Smooth muscle cell (in vitro differentiated cells): ENCODE measurements around the gene MVB12B. TPM values are rescaled to one million over a fixed set of nuclear protein-coding genes. Genes with fewer than 3 reads are reported as not detected.

Experiments used
- DNase-seq: peaks from one replicate; lab custom pipeline; 2025; ENCODE audit not compliant: unreplicated experiment; lab: John Stamatoyannopoulos, UW
- H2AFZ ChIP-seq: fragments of 200-600 bp; sonication (generic); 2 replicates; pipeline ENCODE4 v1.6.0; 2016; ENCODE audit warnings: antibody characterized with exemption, low read depth, mild to moderate bottlenecking
- H3F3A ChIP-seq: fragments of 200-600 bp; sonication (generic); 2 replicates; pipeline ENCODE4 v1.6.0; 2017; ENCODE audit warnings: antibody characterized with exemption, low read depth
- H3K27ac ChIP-seq: fragments of 200-600 bp; sonication (generic); 2 replicates; pipeline ENCODE4 v1.5.1; 2016; ENCODE audit warnings: low read depth, mild to moderate bottlenecking
- H3K27me3 ChIP-seq: fragments of 200-600 bp; sonication (generic); 2 replicates; pipeline ENCODE4 v1.6.1; 2016; ENCODE audit warnings: low read depth, mild to moderate bottlenecking
- H3K36me3 ChIP-seq: fragments of 200-600 bp; sonication (generic); 2 replicates; pipeline ENCODE4 v1.5.1; 2016; ENCODE audit warnings: low read depth
- H3K4me1 ChIP-seq: fragments of 200-600 bp; sonication (generic); 2 replicates; pipeline ENCODE4 v1.5.1; 2016; ENCODE audit warnings: low read depth
- H3K4me2 ChIP-seq: fragments of 200-600 bp; sonication (generic); 2 replicates; pipeline ENCODE4 v1.6.0; 2016; ENCODE audit warnings: mild to moderate bottlenecking
- H3K4me3 ChIP-seq: fragments of 200-600 bp; sonication (generic); 2 replicates; pipeline ENCODE4 v1.5.1; 2016; ENCODE audit warnings: mild to moderate bottlenecking
- H3K79me2 ChIP-seq: fragments of 200-600 bp; sonication (generic); 2 replicates; pipeline ENCODE4 v1.6.0; 2016; ENCODE audit warnings: low read depth, mild to moderate bottlenecking
- H3K9ac ChIP-seq: fragments of 200-600 bp; sonication (generic); 2 replicates; pipeline ENCODE4 v1.6.0; 2016; ENCODE audit warnings: low read depth
- H3K9me3 ChIP-seq: fragments of 200-600 bp; sonication (generic); replicated peaks from 2 replicates; pipeline ENCODE4 v1.5.1; 2016; ENCODE audit warnings: low read depth
- H4K20me1 ChIP-seq: fragments of 200-600 bp; sonication (generic); 2 replicates; pipeline ENCODE4 v1.6.0; 2016; ENCODE audit warnings: low read depth
- WGBS: methylation state at CpG from one replicate; pipeline ENCODE4 v1.1.7; 2016; ENCODE audit warnings: low lambda C conversion rate; 5-methylcytosine and 5-hydroxymethylcytosine counted together
- polyA plus RNA-seq: library from polyadenylated mRNA; unstranded; fragments of >200 nt; fragmentation: Nextera tagmentation; extraction: Ambion mirVana; gene quantifications from 2 replicates; pipeline ENCODE4 v1.2.1, GENCODE V29; 2016
- total RNA-seq: library from RNA; depleted of rRNA; stranded (reverse); fragments of >200 nt; gene quantifications from 2 replicates; pipeline ENCODE4 v1.2.3, GENCODE V29; 2014
- TF ChIP-seq, protein P1 (sequence below): fragments of 200-600 bp; sonication (generic); IDR thresholded peaks from 2 replicates; pipeline ENCODE4 v1.5.1; 2017; ENCODE audit warnings: borderline replicate concordance, mild to moderate bottlenecking, antibody characterized with exemption; ENCODE audit not compliant: insufficient read depth, poor library complexity, severe bottlenecking

MVB12B gene
- total and polyA plus RNA-seq, 2 experiments from 2014 or later = 4.3 to 5.4 TPM

- Histone ChIP-seq H3K4me3 (no peak overlapping the region), H2AFZ (no peak overlapping the region), H3K79me2 (no peaks in the 10 kb centered on the region), H3F3A (peaks cover 8% of the 10 kb centered on the region), H4K20me1 (peaks cover 28% of the 10 kb centered on the region), H3K27me3 (no peaks in the 10 kb centered on the region), H3K36me3 (no peaks in the 10 kb centered on the region), H3K27ac (no peak overlapping the region), H3K4me1 (peaks cover 13% of the 10 kb centered on the region), H3K9me3 (no peaks in the 10 kb centered on the region), H3K9ac (no peak overlapping the region), H3K4me2 (no peak overlapping the region)
- no peak for DNase-seq
- TF ChIP-seq, protein P1, sequence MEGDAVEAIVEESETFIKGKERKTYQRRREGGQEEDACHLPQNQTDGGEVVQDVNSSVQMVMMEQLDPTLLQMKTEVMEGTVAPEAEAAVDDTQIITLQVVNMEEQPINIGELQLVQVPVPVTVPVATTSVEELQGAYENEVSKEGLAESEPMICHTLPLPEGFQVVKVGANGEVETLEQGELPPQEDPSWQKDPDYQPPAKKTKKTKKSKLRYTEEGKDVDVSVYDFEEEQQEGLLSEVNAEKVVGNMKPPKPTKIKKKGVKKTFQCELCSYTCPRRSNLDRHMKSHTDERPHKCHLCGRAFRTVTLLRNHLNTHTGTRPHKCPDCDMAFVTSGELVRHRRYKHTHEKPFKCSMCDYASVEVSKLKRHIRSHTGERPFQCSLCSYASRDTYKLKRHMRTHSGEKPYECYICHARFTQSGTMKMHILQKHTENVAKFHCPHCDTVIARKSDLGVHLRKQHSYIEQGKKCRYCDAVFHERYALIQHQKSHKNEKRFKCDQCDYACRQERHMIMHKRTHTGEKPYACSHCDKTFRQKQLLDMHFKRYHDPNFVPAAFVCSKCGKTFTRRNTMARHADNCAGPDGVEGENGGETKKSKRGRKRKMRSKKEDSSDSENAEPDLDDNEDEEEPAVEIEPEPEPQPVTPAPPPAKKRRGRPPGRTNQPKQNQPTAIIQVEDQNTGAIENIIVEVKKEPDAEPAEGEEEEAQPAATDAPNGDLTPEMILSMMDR = no peak
- 77% methylated on average over 10 of the region's 10 CpGs for WGBS
These were observed 16.0 kb downstream of the MVB12B start for GRCh38 chr9:126342621-126343031.

GRCh38 chr9:126343271-126343700, 16.7 kb downstream of the MVB12B start:
- H3K9ac ChIP-seq = no peak overlapping the region
- H3K27ac ChIP-seq = no peak overlapping the region
- DNase-seq = no peak
- TF ChIP-seq, protein P1 = no peak
- peaks cover 8% of the 10 kb centered on the region for H3F3A ChIP-seq
- 94% methylated on average over 6 of the region's 6 CpGs for whole genome bisulfite sequencing
- H4K20me1 ChIP-seq = peaks cover 28% of the 10 kb centered on the region
- H3K36me3 ChIP-seq = no peaks in the 10 kb centered on the region
- H3K4me3 ChIP-seq = no peak overlapping the region
- no peaks in the 10 kb centered on the region for H3K27me3 ChIP-seq
- no peaks in the 10 kb centered on the region for H3K79me2 ChIP-seq
- no peak overlapping the region for H2AFZ ChIP-seq
- no peaks in the 10 kb centered on the region for H3K9me3 ChIP-seq
- peaks cover 19% of the 10 kb centered on the region for H3K4me1 ChIP-seq
- no peak overlapping the region for H3K4me2 ChIP-seq

GRCh38 chr9:126346031-126346430, 19.4 kb downstream of the MVB12B start:
- TF ChIP-seq, protein P1 = no peak
- Histone ChIP-seq H3F3A (peaks cover 8% of the 10 kb centered on the region), H4K20me1 (peaks cover 9% of the 10 kb centered on the region), H2AFZ (no peak overlapping the region), H3K27me3 (no peaks in the 10 kb centered on the region), H3K9me3 (no peaks in the 10 kb centered on the region), H3K36me3 (no peaks in the 10 kb centered on the region), H3K4me1 (peaks cover 21% of the 10 kb centered on the region), H3K4me3 (no peak overlapping the region), H3K27ac (no peak overlapping the region), H3K79me2 (no peaks in the 10 kb centered on the region), H3K9ac (no peak overlapping the region), H3K4me2 (no peak overlapping the region)
- DNase-seq = no peak
- WGBS = 97% methylated on average over 9 of the region's 9 CpGs

DNA sequence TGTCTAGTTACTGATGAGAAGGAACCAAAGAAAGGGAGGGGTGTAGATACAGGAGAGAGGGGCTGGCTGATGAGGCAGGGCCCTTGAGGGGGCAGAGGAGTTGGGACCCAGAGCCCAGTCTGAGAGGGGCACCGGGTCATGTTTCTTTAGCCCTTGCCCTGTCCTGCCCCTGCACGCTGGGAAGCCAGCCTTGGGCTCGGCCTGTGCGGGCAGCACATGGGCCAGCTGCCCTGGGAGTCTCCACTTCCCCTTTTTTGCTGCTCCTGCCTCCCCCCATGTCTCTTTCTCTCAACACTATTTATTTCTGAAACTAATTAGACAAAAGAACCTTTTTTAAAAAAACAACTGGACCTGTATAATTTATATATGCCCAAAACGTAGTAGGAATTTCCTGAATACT, 20.5 kb downstream of the MVB12B start:
- no peak overlapping the region for H3K9ac ChIP-seq
- H4K20me1 ChIP-seq = peaks cover 6% of the 10 kb centered on the region
- H3K27me3 ChIP-seq = no peaks in the 10 kb centered on the region
- H3F3A ChIP-seq = no peaks in the 10 kb centered on the region
- H3K4me1 ChIP-seq = peaks cover 14% of the 10 kb centered on the region
- no peak overlapping the region for H3K4me3 ChIP-seq
- WGBS = 97% methylated on average over 5 of the region's 5 CpGs
- DNase-seq = no peak
- H2AFZ ChIP-seq = no peak overlapping the region
- TF ChIP-seq, protein P1 = no peak
- no peaks in the 10 kb centered on the region for H3K9me3 ChIP-seq
- no peak overlapping the region for H3K4me2 ChIP-seq
- H3K36me3 ChIP-seq = no peaks in the 10 kb centered on the region
- H3K27ac ChIP-seq = no peak overlapping the region
- H3K79me2 ChIP-seq = no peaks in the 10 kb centered on the region
